GM12875 (cell line): ENCODE measurements around the gene RIMKLA.

Experiments
- H3K4me3 ChIP-seq: one replicate; pipeline ENCODE4 v1.5.1; 2011; ENCODE audit warnings: low read depth, low read length, control low read depth
- CTCF ChIP-seq: IDR thresholded peaks from 2 replicates; pipeline ENCODE4 v1.5.1; 2011; ENCODE audit warnings: low read depth, mild to moderate bottlenecking, control low read depth, inconsistent platforms, low read length, moderate library complexity, borderline replicate concordance; ENCODE audit not compliant: insufficient read depth

RIMKLA gene

GRCh38 chr1:42392967-42393848, 12.6 kb downstream of the RIMKLA start:
- no peak overlapping the region for H3K4me3 ChIP-seq
- no peak for TF ChIP-seq CTCF

GRCh38 chr1:42399315-42400100, 18.9 kb downstream of the RIMKLA start:
- no peak for TF ChIP-seq CTCF
- no peak overlapping the region for H3K4me3 ChIP-seq

GRCh38 chr1:42403880-42404400, 23.3 kb downstream of the RIMKLA start:
- no peak overlapping the region for H3K4me3 ChIP-seq
- TF ChIP-seq CTCF: no peak

- TF ChIP-seq CTCF: no peak
- H3K4me3 ChIP-seq: no peak overlapping the region
These were observed 34.2 kb downstream of the RIMKLA start for GRCh38 chr1:42414551-42415496.

GRCh38 chr1:42417166-42417565, 36.6 kb downstream of the RIMKLA start:
- no peak for TF ChIP-seq CTCF
- H3K4me3 ChIP-seq: no peak overlapping the region

GRCh38 chr1:42418516-42418915, 37.9 kb downstream of the RIMKLA start:
- no peak for TF ChIP-seq CTCF
- no peak overlapping the region for H3K4me3 ChIP-seq
